ENCODE results near the gene ZNF672. TPM values are rescaled to one million over a fixed set of nuclear protein-coding genes. Genes with fewer than 3 reads are reported as not detected.

The ZNF672 gene
- total and polyA plus RNA-seq, 2 experiments from 2014 or later: 10.3 to 39.7 TPM

- Mint-ChIP-seq H3K4me1 (peaks cover 8% of the 10 kb centered on the region), H3K9me3 (no peaks in the 10 kb centered on the region; the same call in 2 of the 3 replicates), H3K27ac (no peak overlapping the region), H3K36me3 (ENCODE audit: low read depth) (peaks cover 43% of the 10 kb centered on the region), H3K27me3 (ENCODE audit: insufficient read depth, low read depth, poor library complexity) (peaks cover 20% of the 10 kb centered on the region), H3K4me3 (no peak overlapping the region)
- H3K27ac ChIP-seq (ENCODE audit: low read depth): no peak overlapping the region
- no peak overlapping the region for H3K4me3 ChIP-seq
- no peaks in the 10 kb centered on the region for H3K9me2 ChIP-seq (ENCODE audit: insufficient read depth)
- peaks cover 13% of the 10 kb centered on the region for H4K20me1 ChIP-seq (replicated peaks; ENCODE audit: insufficient read depth)
- DNase-seq (ENCODE audit: low spot score) (no peak), ATAC-seq (no peak)
- H3K27me3 ChIP-seq (ENCODE audit: insufficient read depth): peaks cover 47% of the 10 kb centered on the region
- peaks cover 1% of the 10 kb centered on the region; the same call in 1 of the 2 replicates for H3K36me3 ChIP-seq (ENCODE audit: insufficient read depth)
- TF ChIP-seq CREB1 (CRISPR knock-in tag; IDR thresholded peaks at IDR 0.05; ENCODE audit: low read depth) (no peak), ZNF114 (CRISPR knock-in tag; IDR thresholded peaks at IDR 0.05) (no peak), EZH2phosphoT487 (IDR thresholded peaks at IDR 0.05; ENCODE audit: unreplicated experiment) (no peak), POLR2AphosphoS5 (IDR thresholded peaks at IDR 0.05; ENCODE audit: low read depth) (no peak), NANOG (IDR thresholded peaks at IDR 0.05; ENCODE audit: borderline replicate concordance) (no peak), REST (IDR thresholded peaks at IDR 0.05; ENCODE audit: unreplicated experiment) (no peak), STAT1 (IDR thresholded peaks at IDR 0.05; ENCODE audit: unreplicated experiment) (no peak)
- H3F3A ChIP-seq (replicated peaks; ENCODE audit: low read depth): peaks cover 13% of the 10 kb centered on the region
- H2AFZ ChIP-seq: no peak overlapping the region
- H3K79me2 ChIP-seq (replicated peaks; ENCODE audit: insufficient read depth): no peaks in the 10 kb centered on the region
- H3K4me1 ChIP-seq (ENCODE audit: insufficient read depth): peaks cover 6% of the 10 kb centered on the region; the same call in 1 of the 2 replicates
- H3K4me2 ChIP-seq: 0 out of 2 replicates have a peak overlapping the region, but pooled peaks have one; percentile 89
These were observed 11.1 kb downstream of the ZNF672 start for GRCh38 chr1:248849152-248849551.

- no peak overlapping the region for H3K4me3 Mint-ChIP-seq
- ATAC-seq: no peak
- no peak overlapping the region for H3K4me2 ChIP-seq
- H3K27ac Mint-ChIP-seq: no peak overlapping the region
- H3K9me3 Mint-ChIP-seq: no peaks in the 10 kb centered on the region; the same call in 2 of the 3 replicates
- H4K20me1 ChIP-seq (replicated peaks; ENCODE audit: insufficient read depth): peaks cover 13% of the 10 kb centered on the region
- no peak for DNase-seq (ENCODE audit: low spot score)
- peaks cover 6% of the 10 kb centered on the region; the same call in 1 of the 2 replicates for H3K4me1 ChIP-seq (ENCODE audit: insufficient read depth)
- peaks cover 8% of the 10 kb centered on the region for H3K4me1 Mint-ChIP-seq
- H3F3A ChIP-seq (replicated peaks; ENCODE audit: low read depth): peaks cover 13% of the 10 kb centered on the region
- no peak overlapping the region for H3K27ac ChIP-seq (ENCODE audit: low read depth)
- H3K9me2 ChIP-seq (ENCODE audit: insufficient read depth): no peaks in the 10 kb centered on the region
- peaks cover 47% of the 10 kb centered on the region for H3K27me3 ChIP-seq (ENCODE audit: insufficient read depth)
- peaks cover 20% of the 10 kb centered on the region for H3K27me3 Mint-ChIP-seq (ENCODE audit: insufficient read depth, low read depth, poor library complexity)
- H3K36me3 ChIP-seq (ENCODE audit: insufficient read depth): peaks cover 2% of the 10 kb centered on the region; the same call in 1 of the 2 replicates
- no peak overlapping the region for H2AFZ ChIP-seq
- peaks cover 38% of the 10 kb centered on the region for H3K36me3 Mint-ChIP-seq (ENCODE audit: low read depth)
- no peak overlapping the region for H3K4me3 ChIP-seq
- H3K79me2 ChIP-seq (replicated peaks; ENCODE audit: insufficient read depth): no peaks in the 10 kb centered on the region
- TF ChIP-seq NANOG (IDR thresholded peaks at IDR 0.05; ENCODE audit: borderline replicate concordance): no peak
- no peak for TF ChIP-seq CTCF (conservative IDR thresholded peaks at IDR 0.05; ENCODE audit: low read depth in 2 of 2)
- TF ChIP-seq STAT1 (IDR thresholded peaks at IDR 0.05; ENCODE audit: unreplicated experiment): no peak
- TF ChIP-seq CREB1 (CRISPR knock-in tag; IDR thresholded peaks at IDR 0.05; ENCODE audit: low read depth): no peak
- no peak for TF ChIP-seq POLR2AphosphoS5 (IDR thresholded peaks at IDR 0.05; ENCODE audit: low read depth)
- no peak for TF ChIP-seq EZH2 (IDR thresholded peaks at IDR 0.05; ENCODE audit: low read depth, unreplicated experiment)
- no peak for TF ChIP-seq JUNB (IDR thresholded peaks at IDR 0.05; ENCODE audit: unreplicated experiment)
- TF ChIP-seq EZH2phosphoT487 (IDR thresholded peaks at IDR 0.05; ENCODE audit: unreplicated experiment): no peak
- no peak for TF ChIP-seq ZNF114 (CRISPR knock-in tag; IDR thresholded peaks at IDR 0.05)
These were observed 11.6 kb downstream of the ZNF672 start for GRCh38 chr1:248849637-248850036.
